ENCODE results near the gene SRPK2. TPM values are rescaled to one million over a fixed set of nuclear protein-coding genes. Genes with fewer than 3 reads are reported as not detected.

SRPK2 gene
- total RNA-seq, 1 experiment from 2014 or later, result 50.5 TPM

DNA sequence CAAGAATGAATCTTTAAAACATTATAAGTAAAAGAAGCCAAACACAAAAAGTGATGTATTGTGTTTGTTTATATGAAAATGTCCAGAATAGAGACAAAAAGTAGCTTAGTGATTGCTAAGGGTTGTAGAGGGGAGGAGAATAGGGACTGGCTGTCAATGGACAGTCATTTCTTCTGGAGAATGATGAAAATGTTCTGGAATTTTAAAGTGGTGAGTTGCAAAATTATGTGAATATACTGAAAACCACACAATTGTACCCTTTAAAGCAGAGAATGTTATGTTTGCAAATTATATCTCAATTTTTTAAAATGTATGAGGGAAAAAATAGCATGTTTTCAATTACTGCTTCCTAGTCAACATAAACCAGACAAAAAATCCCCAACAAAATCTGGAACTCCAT, 200.5 kb downstream of the SRPK2 start:
- no peaks in the 10 kb centered on the region for H3K9me3 Mint-ChIP-seq
- DNase-seq (ENCODE audit: low spot score) (no peak), ATAC-seq (no peak)
- no peak overlapping the region for H3K27ac Mint-ChIP-seq
- TF ChIP-seq ESRRA (CRISPR knock-in tag; IDR thresholded peaks at IDR 0.05; ENCODE audit: borderline replicate concordance), result no peak
- TF ChIP-seq, protein P1, sequence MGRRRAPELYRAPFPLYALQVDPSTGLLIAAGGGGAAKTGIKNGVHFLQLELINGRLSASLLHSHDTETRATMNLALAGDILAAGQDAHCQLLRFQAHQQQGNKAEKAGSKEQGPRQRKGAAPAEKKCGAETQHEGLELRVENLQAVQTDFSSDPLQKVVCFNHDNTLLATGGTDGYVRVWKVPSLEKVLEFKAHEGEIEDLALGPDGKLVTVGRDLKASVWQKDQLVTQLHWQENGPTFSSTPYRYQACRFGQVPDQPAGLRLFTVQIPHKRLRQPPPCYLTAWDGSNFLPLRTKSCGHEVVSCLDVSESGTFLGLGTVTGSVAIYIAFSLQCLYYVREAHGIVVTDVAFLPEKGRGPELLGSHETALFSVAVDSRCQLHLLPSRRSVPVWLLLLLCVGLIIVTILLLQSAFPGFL (CRISPR knock-in tag; IDR thresholded peaks at IDR 0.05; ENCODE audit: borderline replicate concordance), result no peak
- TF ChIP-seq FOXP1 (CRISPR knock-in tag; IDR thresholded peaks at IDR 0.05; ENCODE audit: borderline replicate concordance), result no peak
- no peak for TF ChIP-seq IRF2 (CRISPR knock-in tag; IDR thresholded peaks at IDR 0.05; ENCODE audit: borderline replicate concordance, low read depth)
- TF ChIP-seq ZNF219 (CRISPR knock-in tag; IDR thresholded peaks at IDR 0.05; ENCODE audit: borderline replicate concordance), result no peak
- no peak for TF ChIP-seq NFYB (CRISPR knock-in tag; conservative IDR thresholded peaks at IDR 0.05; ENCODE audit: low read depth)
- no peak for TF ChIP-seq CBFB (CRISPR knock-in tag; IDR thresholded peaks at IDR 0.05; ENCODE audit: low read depth)
- TF ChIP-seq ZNF138 (CRISPR knock-in tag; conservative IDR thresholded peaks at IDR 0.05), result no peak
- no peaks in the 10 kb centered on the region for H3K36me3 Mint-ChIP-seq
- POLR2A ChIA-PET, result interaction anchor here (0.6 kb wide), 1 partner anchor 295 kb away, joined by 4 read pairs; no protein-coding TSS in a partner anchor
- H3K27me3 Mint-ChIP-seq (ENCODE audit: low read depth), result no peaks in the 10 kb centered on the region
- H3K4me3 Mint-ChIP-seq, result no peak overlapping the region
- 0 out of 2 replicates have a peak, but pooled peaks cover 2% of the 10 kb centered on the region for H3K4me1 Mint-ChIP-seq
- CTCF ChIA-PET, result no interaction called here

DNA sequence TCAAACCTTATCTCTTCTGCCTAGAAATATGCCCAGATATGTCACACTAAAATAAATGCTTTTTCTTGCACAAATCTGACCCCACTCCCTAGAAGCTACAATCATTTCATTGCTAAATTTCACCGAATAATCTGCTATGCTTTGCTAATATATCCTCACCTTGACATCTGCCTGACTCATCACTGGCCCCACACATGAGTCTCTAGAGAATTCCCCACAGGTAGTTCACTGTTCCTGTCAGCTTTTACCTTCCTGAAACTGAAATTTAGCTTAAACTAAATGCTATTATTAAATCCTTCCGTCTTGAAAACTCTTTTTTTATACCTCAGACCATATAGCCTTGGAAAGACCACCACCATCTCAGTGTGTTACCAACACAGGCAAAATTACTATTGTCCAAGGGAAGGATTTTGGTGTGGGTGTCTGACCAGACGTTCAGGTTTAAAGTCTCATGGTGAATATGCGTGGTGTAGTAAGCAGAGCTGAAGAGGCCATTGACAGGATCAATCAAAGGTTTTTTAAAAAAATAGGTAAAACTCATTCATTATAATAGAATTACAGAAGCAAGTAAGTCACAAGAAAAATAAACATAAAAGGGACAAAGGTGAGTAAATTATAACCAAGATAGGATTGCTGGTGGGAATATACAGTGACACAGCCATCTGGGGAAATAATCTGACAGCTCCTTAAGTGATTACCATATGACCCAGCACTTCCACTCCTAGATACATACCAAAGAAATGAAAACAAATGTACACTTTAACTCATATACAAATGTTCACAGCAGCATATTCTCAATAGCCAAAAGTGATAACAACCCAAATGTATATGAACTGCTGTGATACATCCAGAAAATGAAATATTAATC, 201.2 kb downstream of the SRPK2 start:
- DNase-seq (ENCODE audit: low spot score), result no peak
- H3K27ac Mint-ChIP-seq, result no peak overlapping the region
- no peak overlapping the region for H3K4me3 Mint-ChIP-seq
- H3K36me3 Mint-ChIP-seq, result no peaks in the 10 kb centered on the region
- ChIA-PET POLR2A (interaction anchor here (0.6 kb wide), 2 partner anchors 195 to 295 kb away, joined by 4 read pairs; no protein-coding TSS in a partner anchor), CTCF (no interaction called here)
- no peak for ATAC-seq
- no peaks in the 10 kb centered on the region for H3K9me3 Mint-ChIP-seq
- 0 out of 2 replicates have a peak, but pooled peaks cover 2% of the 10 kb centered on the region for H3K4me1 Mint-ChIP-seq
- H3K27me3 Mint-ChIP-seq (ENCODE audit: low read depth), result no peaks in the 10 kb centered on the region
- TF ChIP-seq NFATC4 (CRISPR knock-in tag; IDR thresholded peaks at IDR 0.05), result no peak
- TF ChIP-seq, protein P2, sequence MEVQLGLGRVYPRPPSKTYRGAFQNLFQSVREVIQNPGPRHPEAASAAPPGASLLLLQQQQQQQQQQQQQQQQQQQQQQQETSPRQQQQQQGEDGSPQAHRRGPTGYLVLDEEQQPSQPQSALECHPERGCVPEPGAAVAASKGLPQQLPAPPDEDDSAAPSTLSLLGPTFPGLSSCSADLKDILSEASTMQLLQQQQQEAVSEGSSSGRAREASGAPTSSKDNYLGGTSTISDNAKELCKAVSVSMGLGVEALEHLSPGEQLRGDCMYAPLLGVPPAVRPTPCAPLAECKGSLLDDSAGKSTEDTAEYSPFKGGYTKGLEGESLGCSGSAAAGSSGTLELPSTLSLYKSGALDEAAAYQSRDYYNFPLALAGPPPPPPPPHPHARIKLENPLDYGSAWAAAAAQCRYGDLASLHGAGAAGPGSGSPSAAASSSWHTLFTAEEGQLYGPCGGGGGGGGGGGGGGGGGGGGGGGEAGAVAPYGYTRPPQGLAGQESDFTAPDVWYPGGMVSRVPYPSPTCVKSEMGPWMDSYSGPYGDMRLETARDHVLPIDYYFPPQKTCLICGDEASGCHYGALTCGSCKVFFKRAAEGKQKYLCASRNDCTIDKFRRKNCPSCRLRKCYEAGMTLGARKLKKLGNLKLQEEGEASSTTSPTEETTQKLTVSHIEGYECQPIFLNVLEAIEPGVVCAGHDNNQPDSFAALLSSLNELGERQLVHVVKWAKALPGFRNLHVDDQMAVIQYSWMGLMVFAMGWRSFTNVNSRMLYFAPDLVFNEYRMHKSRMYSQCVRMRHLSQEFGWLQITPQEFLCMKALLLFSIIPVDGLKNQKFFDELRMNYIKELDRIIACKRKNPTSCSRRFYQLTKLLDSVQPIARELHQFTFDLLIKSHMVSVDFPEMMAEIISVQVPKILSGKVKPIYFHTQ (CRISPR knock-in tag; IDR thresholded peaks at IDR 0.05), result no peak
- no peak for TF ChIP-seq ZNF263 (CRISPR knock-in tag; IDR thresholded peaks at IDR 0.05; ENCODE audit: low read depth)
- TF ChIP-seq, protein P3, sequence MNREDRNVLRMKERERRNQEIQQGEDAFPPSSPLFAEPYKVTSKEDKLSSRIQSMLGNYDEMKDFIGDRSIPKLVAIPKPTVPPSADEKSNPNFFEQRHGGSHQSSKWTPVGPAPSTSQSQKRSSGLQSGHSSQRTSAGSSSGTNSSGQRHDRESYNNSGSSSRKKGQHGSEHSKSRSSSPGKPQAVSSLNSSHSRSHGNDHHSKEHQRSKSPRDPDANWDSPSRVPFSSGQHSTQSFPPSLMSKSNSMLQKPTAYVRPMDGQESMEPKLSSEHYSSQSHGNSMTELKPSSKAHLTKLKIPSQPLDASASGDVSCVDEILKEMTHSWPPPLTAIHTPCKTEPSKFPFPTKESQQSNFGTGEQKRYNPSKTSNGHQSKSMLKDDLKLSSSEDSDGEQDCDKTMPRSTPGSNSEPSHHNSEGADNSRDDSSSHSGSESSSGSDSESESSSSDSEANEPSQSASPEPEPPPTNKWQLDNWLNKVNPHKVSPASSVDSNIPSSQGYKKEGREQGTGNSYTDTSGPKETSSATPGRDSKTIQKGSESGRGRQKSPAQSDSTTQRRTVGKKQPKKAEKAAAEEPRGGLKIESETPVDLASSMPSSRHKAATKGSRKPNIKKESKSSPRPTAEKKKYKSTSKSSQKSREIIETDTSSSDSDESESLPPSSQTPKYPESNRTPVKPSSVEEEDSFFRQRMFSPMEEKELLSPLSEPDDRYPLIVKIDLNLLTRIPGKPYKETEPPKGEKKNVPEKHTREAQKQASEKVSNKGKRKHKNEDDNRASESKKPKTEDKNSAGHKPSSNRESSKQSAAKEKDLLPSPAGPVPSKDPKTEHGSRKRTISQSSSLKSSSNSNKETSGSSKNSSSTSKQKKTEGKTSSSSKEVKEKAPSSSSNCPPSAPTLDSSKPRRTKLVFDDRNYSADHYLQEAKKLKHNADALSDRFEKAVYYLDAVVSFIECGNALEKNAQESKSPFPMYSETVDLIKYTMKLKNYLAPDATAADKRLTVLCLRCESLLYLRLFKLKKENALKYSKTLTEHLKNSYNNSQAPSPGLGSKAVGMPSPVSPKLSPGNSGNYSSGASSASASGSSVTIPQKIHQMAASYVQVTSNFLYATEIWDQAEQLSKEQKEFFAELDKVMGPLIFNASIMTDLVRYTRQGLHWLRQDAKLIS (CRISPR knock-in tag; IDR thresholded peaks at IDR 0.05; ENCODE audit: borderline replicate concordance), result no peak
- TF ChIP-seq ZNF512 (CRISPR knock-in tag; IDR thresholded peaks at IDR 0.05; ENCODE audit: borderline replicate concordance), result no peak
- TF ChIP-seq CBFB (CRISPR knock-in tag; IDR thresholded peaks at IDR 0.05; ENCODE audit: low read depth), result no peak
- TF ChIP-seq ZNF138 (CRISPR knock-in tag; conservative IDR thresholded peaks at IDR 0.05), result no peak
- no peak for TF ChIP-seq ZNF317 (CRISPR knock-in tag; IDR thresholded peaks at IDR 0.05; ENCODE audit: borderline replicate concordance, low read depth)
- TF ChIP-seq, protein P4, sequence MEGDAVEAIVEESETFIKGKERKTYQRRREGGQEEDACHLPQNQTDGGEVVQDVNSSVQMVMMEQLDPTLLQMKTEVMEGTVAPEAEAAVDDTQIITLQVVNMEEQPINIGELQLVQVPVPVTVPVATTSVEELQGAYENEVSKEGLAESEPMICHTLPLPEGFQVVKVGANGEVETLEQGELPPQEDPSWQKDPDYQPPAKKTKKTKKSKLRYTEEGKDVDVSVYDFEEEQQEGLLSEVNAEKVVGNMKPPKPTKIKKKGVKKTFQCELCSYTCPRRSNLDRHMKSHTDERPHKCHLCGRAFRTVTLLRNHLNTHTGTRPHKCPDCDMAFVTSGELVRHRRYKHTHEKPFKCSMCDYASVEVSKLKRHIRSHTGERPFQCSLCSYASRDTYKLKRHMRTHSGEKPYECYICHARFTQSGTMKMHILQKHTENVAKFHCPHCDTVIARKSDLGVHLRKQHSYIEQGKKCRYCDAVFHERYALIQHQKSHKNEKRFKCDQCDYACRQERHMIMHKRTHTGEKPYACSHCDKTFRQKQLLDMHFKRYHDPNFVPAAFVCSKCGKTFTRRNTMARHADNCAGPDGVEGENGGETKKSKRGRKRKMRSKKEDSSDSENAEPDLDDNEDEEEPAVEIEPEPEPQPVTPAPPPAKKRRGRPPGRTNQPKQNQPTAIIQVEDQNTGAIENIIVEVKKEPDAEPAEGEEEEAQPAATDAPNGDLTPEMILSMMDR (IDR thresholded peaks at IDR 0.05), result no peak
- no peak for TF ChIP-seq SP1 (CRISPR knock-in tag; conservative IDR thresholded peaks at IDR 0.05)
- no peak for TF ChIP-seq NFE2L1 (CRISPR knock-in tag; IDR thresholded peaks at IDR 0.05)
- TF ChIP-seq FOXJ3 (CRISPR knock-in tag; IDR thresholded peaks at IDR 0.05; ENCODE audit: borderline replicate concordance), result no peak
- TF ChIP-seq MYBL2 (CRISPR knock-in tag; IDR thresholded peaks at IDR 0.05), result no peak
- TF ChIP-seq CREM (CRISPR knock-in tag; IDR thresholded peaks at IDR 0.05), result no peak
- no peak for TF ChIP-seq E2F4 (CRISPR knock-in tag; IDR thresholded peaks at IDR 0.05; ENCODE audit: borderline replicate concordance, low read depth)
